Endodermal cell (in vitro differentiated cells): ENCODE data around the gene PCSK2. TPM values are rescaled to one million over a fixed set of nuclear protein-coding genes. Genes with fewer than 3 reads are reported as not detected.

Experiments used
- DNase-seq: peaks from one replicate; pipeline ENCODE4 v3.0.0-alpha.2; 2017
- H3K27ac ChIP-seq: 2 replicates; pipeline ENCODE4 v1.5.1; 2013; ENCODE audit warnings: mild to moderate bottlenecking, low read depth, low read length, moderate library complexity
- H3K27me3 ChIP-seq: 2 replicates; pipeline ENCODE4 v1.6.1; 2013; ENCODE audit warnings: mild to moderate bottlenecking, low read length, moderate library complexity; ENCODE audit not compliant: insufficient read depth, control insufficient read depth, poor library complexity, severe bottlenecking
- H3K36me3 ChIP-seq: 2 replicates; pipeline ENCODE4 v1.7.0; 2013; ENCODE audit warnings: mild to moderate bottlenecking, low read length, moderate library complexity; ENCODE audit not compliant: control insufficient read depth, insufficient read depth
- H3K4me1 ChIP-seq: one replicate; pipeline ENCODE4 v1.7.0; 2013; ENCODE audit warnings: low read length; ENCODE audit not compliant: control insufficient read depth, insufficient read depth
- H3K4me3 ChIP-seq: 2 replicates; pipeline ENCODE4 v1.5.1; 2013; ENCODE audit warnings: mild to moderate bottlenecking, low read length, moderate library complexity
- H3K9ac ChIP-seq: 2 replicates; pipeline ENCODE4 v1.6.1; 2013; ENCODE audit warnings: mild to moderate bottlenecking, low read length, moderate library complexity; ENCODE audit not compliant: poor library complexity, severe bottlenecking; ENCODE audit errors: extremely low read depth
- H3K9me3 ChIP-seq: 2 replicates; pipeline ENCODE4 v1.6.1; 2013; ENCODE audit warnings: mild to moderate bottlenecking, low read length, moderate library complexity; ENCODE audit not compliant: control insufficient read depth
- H3K27ac Mint-ChIP-seq: 2 replicates; pipeline ENCODE4 v1.8.0; 2020; ENCODE audit warnings: mixed read lengths
- H3K27me3 Mint-ChIP-seq: 2 replicates; pipeline ENCODE4 v1.8.0; 2021; ENCODE audit warnings: mild to moderate bottlenecking, mixed read lengths; ENCODE audit not compliant: insufficient read depth
- H3K36me3 Mint-ChIP-seq: 2 replicates; pipeline ENCODE4 v1.8.0; 2020; ENCODE audit warnings: low read depth, mixed read lengths
- H3K4me1 Mint-ChIP-seq: 2 replicates; pipeline ENCODE4 v1.8.0; 2020; ENCODE audit warnings: mixed read lengths
- H3K4me3 Mint-ChIP-seq: 2 replicates; pipeline ENCODE4 v1.8.0; 2020; ENCODE audit warnings: mild to moderate bottlenecking, moderate library complexity, mixed read lengths
- H3K9me3 Mint-ChIP-seq: 2 replicates; pipeline ENCODE4 v1.8.0; 2020; ENCODE audit warnings: mild to moderate bottlenecking, mixed read lengths
- CTCF ChIP-seq: fragments of 200-600 bp; sonication (generic); conservative IDR thresholded peaks from 2 replicates; pipeline ENCODE4 v1.5.0; 2021; ENCODE audit warnings: antibody characterized with exemption, mild to moderate bottlenecking
- WGBS, 2 experiments: methylation state at CpG; one replicate each; pipeline versions ENCODE4 v1.1.5 to v1.1.7; 2013; ENCODE audit warnings: missing lambda C conversion rate in 2 of 2, mixed read lengths in 1 of 2; ENCODE audit not compliant: insufficient coverage in 1 of 2, insufficient read length in 1 of 2; 5-methylcytosine and 5-hydroxymethylcytosine counted together
- total RNA-seq, 2 donors: library from RNA; stranded (reverse); fragmentation: NEBNext Ultra II Directional in 1 of 2; extraction: Animal tissue kit (Norgen Biotek cat#: 25700) in 1 of 2; gene quantifications; 2 replicates in 1 of 2; 3 replicates in 1 of 2; pipeline ENCODE4 v1.2.1, GENCODE V29; 2021

PCSK2 gene
- total RNA-seq, 2 donors from 2014 or later, result 3.0 to 4.8 TPM

DNA sequence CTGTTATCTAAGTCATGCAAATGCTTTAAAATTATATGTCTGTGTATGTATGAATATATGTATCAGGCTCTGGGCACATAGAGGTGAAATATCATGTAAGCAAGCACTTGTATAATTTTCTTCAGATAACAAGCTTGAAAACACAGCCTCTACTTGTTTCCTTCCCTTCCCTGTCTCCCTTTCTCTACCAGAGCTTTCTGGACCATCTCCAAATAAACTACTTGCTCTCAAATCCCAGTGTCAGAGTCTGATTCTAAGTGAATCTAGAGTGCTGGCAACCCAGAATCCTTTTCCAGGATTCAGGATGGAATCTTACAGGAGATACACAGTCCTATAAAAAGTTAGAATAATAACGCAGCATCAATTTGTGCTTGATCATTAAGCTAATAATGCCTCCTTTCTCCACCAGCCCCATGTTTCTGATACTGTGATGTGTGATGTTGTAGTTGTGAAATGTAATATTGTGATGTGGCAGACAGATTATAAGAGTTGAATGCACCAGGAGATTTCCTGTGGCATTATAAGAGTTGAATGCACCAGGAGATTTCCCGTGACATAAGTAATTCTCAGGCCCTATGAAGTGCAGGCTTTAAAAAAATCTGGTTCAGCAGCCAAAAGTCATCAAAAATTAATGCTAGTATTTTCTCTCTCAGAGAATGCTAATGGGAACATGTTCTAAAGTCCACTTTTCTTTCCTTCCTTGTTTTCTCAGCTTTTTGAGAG is 89.6 kb downstream of the PCSK2 start:
- no peaks in the 10 kb centered on the region for H3K27me3 ChIP-seq
- no peak overlapping the region for H3K9ac ChIP-seq
- Mint-ChIP-seq H3K27ac (no peak overlapping the region), H3K4me1 (peaks cover 26% of the 10 kb centered on the region), H3K9me3 (no peaks in the 10 kb centered on the region), H3K27me3 (no peaks in the 10 kb centered on the region), H3K36me3 (no peaks in the 10 kb centered on the region), H3K4me3 (no peak overlapping the region)
- DNase-seq, result no peak
- no peaks in the 10 kb centered on the region for H3K36me3 ChIP-seq
- no peak for TF ChIP-seq CTCF
- no peak overlapping the region for H3K4me3 ChIP-seq
- no peak overlapping the region for H3K27ac ChIP-seq
- WGBS, 2 experiments, result 0 to 52% methylated on average over 1 to 2 of the region's 2 CpGs
- no peaks in the 10 kb centered on the region for H3K9me3 ChIP-seq
- H3K4me1 ChIP-seq, result peaks cover 3% of the 10 kb centered on the region

DNA sequence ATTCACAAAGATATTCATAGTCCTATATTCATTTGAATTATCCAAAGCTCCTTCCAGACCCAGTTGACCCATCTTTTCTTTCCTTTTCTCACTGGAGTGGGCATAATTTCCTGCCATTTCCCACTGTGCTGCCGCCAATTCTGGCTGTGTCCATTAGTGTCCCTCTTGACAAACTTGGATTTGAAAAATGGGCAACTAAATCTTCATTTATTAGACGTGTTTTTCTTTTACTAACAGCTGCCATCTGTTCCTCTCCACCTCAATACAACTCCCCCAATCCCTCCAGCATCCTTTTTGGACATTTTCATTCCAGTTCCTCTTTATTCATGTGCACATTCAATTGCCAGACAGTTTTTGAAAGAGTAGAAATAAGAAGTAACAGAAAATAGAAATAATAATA is 90.5 kb downstream of the PCSK2 start:
- 69 to 87% methylated on average over 2 of the region's 2 CpGs for WGBS, 2 experiments

DNA sequence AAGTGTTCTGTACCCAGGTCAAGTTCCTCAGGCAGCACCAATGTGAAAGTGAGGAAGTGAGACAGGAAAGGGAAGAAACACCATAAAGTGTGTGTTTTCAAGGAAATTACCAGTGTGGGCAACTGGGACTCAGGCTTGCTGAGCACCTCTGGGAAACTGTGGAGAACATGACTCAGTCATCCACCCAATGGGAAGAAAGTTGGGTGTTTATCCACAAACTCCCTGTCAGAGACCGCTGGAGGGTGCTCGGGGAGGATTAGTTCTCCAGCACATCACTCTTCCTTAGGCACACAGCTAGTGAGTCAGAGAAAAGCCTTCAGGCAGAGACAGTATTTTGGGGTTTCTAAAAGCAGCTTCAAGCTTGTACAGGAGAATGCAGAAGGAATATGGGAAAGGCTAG is 93.6 kb downstream of the PCSK2 start:
- Mint-ChIP-seq H3K27ac (no peak overlapping the region), H3K4me3 (no peak overlapping the region), H3K36me3 (no peaks in the 10 kb centered on the region), H3K9me3 (no peaks in the 10 kb centered on the region), H3K4me1 (peaks cover 16% of the 10 kb centered on the region), H3K27me3 (peaks cover 3% of the 10 kb centered on the region)
- no peak for DNase-seq
- Histone ChIP-seq H3K27me3 (no peaks in the 10 kb centered on the region), H3K4me3 (no peak overlapping the region), H3K4me1 (peaks cover 4% of the 10 kb centered on the region), H3K9me3 (no peaks in the 10 kb centered on the region), H3K36me3 (no peaks in the 10 kb centered on the region), H3K27ac (no peak overlapping the region), H3K9ac (no peak overlapping the region)
- WGBS, 2 experiments, result 96 to 100% methylated on average over 1 to 2 of the region's 2 CpGs
- no peak for TF ChIP-seq CTCF

More for the DNA sequence above, 90.5 kb downstream of the PCSK2 start:
- H3K27ac Mint-ChIP-seq, result no peak overlapping the region
- no peaks in the 10 kb centered on the region for H3K27me3 Mint-ChIP-seq
- no peak for TF ChIP-seq CTCF
- Histone ChIP-seq H3K4me3 (no peak overlapping the region), H3K27me3 (no peaks in the 10 kb centered on the region), H3K9me3 (no peaks in the 10 kb centered on the region), H3K27ac (no peak overlapping the region), H3K4me1 (peaks cover 4% of the 10 kb centered on the region), H3K36me3 (no peaks in the 10 kb centered on the region), H3K9ac (no peak overlapping the region)
- no peak overlapping the region for H3K4me3 Mint-ChIP-seq
- no peaks in the 10 kb centered on the region for H3K36me3 Mint-ChIP-seq
- DNase-seq, result no peak
- peaks cover 32% of the 10 kb centered on the region for H3K4me1 Mint-ChIP-seq
- no peaks in the 10 kb centered on the region for H3K9me3 Mint-ChIP-seq
